ENCODE data around the gene PRKAG3.

GRCh38 chr2:218831378-218831990 is at the start of gene PRKAG3:
- TF ChIP-seq CTCF (IDR thresholded peaks at IDR 0.05; ENCODE audit: low read depth, low read length, missing input control) (no peak), REST (IDR thresholded peaks at IDR 0.05) (no peak), FOXA1 (IDR thresholded peaks at IDR 0.05) (no peak), ATF3 (IDR thresholded peaks at IDR 0.05) (no peak), RXRA (IDR thresholded peaks at IDR 0.05) (no peak), JUND (IDR thresholded peaks at IDR 0.05) (no peak), EGR1 (IDR thresholded peaks at IDR 0.05; ENCODE audit: low read depth in 2 of 2) (no peak), HNF4G (IDR thresholded peaks at IDR 0.05) (no peak), GABPA (IDR thresholded peaks at IDR 0.05 in 1 of 2, conservative IDR thresholded peaks at IDR 0.05 in 1 of 2) (no peak), MAX (IDR thresholded peaks at IDR 0.05) (no peak), RAD21 (IDR thresholded peaks at IDR 0.05) (no peak), TAF1 (conservative IDR thresholded peaks at IDR 0.05) (no peak)
